HEK293T (cell line): ENCODE measurements around the gene CNOT2.
"Not testable (repeated sequence)": the region's sequence is repeated elsewhere in the genome, so short reads cannot be mapped to it uniquely, and the experiment has no call there.

Source experiments
- CTCF ChIA-PET: fragments of 350-600 bp; formaldehyde crosslinking; extraction: SDS; loops from one replicate; lab custom pipeline; 2021; ENCODE audit warnings: antibody characterized with exemption, inconsistent platforms; lab: Yijun Ruan, JAX
- POLR2A ChIA-PET: fragments of 350-600 bp; formaldehyde crosslinking; extraction: SDS; loops from one replicate; lab custom pipeline; 2020; ENCODE audit warnings: antibody characterized with exemption, inconsistent platforms; lab: Yijun Ruan, JAX
- DNase-seq: peaks from one replicate; pipeline ENCODE4 v3.0.0; 2012; ENCODE audit warnings: mixed read lengths; ENCODE audit errors: extremely low spot score
- ARNT ChIP-seq: fragments of 450-650 bp; IDR thresholded peaks from 2 replicates; pipeline ENCODE4 v1.6.1; 2017; ENCODE audit warnings: mild to moderate bottlenecking
- BHLHE40 ChIP-seq: fragments of 450-650 bp; IDR thresholded peaks from 2 replicates; pipeline ENCODE4 v1.6.1; 2016; ENCODE audit warnings: mild to moderate bottlenecking, moderate library complexity, borderline replicate concordance
- CTBP1 ChIP-seq: fragments of 450-650 bp; IDR thresholded peaks from 2 replicates; pipeline ENCODE4 v1.6.1; 2016; ENCODE audit warnings: borderline replicate concordance
- ELF4 ChIP-seq: fragments of 450-650 bp; IDR thresholded peaks from 2 replicates; pipeline ENCODE4 v1.6.1; 2017; ENCODE audit warnings: antibody characterized with exemption
- FOXA1 ChIP-seq: fragments of 450-650 bp; IDR thresholded peaks from 2 replicates; pipeline ENCODE4 v1.6.1; 2016; ENCODE audit warnings: mild to moderate bottlenecking
- FOXK2 ChIP-seq: fragments of 450-650 bp; IDR thresholded peaks from 2 replicates; pipeline ENCODE4 v1.6.1; 2016; ENCODE audit warnings: mild to moderate bottlenecking
- FOXM1 ChIP-seq: fragments of 450-650 bp; IDR thresholded peaks from 2 replicates; pipeline ENCODE4 v1.6.1; 2017; ENCODE audit warnings: mild to moderate bottlenecking, borderline replicate concordance
- HDGF ChIP-seq: fragments of 450-650 bp; IDR thresholded peaks from 2 replicates; pipeline ENCODE4 v1.6.1; 2017; ENCODE audit warnings: antibody characterized with exemption, borderline replicate concordance
- L3MBTL2 ChIP-seq: fragments of 450-650 bp; conservative IDR thresholded peaks from 2 replicates; pipeline ENCODE4 v1.6.1; 2016; ENCODE audit warnings: mild to moderate bottlenecking
- LEF1 ChIP-seq: fragments of 450-650 bp; IDR thresholded peaks from 2 replicates; pipeline ENCODE4 v1.6.1; 2017; ENCODE audit warnings: mild to moderate bottlenecking, borderline replicate concordance
- NFRKB ChIP-seq: fragments of 450-650 bp; IDR thresholded peaks from 2 replicates; pipeline ENCODE4 v1.6.1; 2016; ENCODE audit warnings: mild to moderate bottlenecking, moderate library complexity
- SP1 ChIP-seq: fragments of 450-650 bp; IDR thresholded peaks from 2 replicates; pipeline ENCODE4 v1.6.1; 2017
- SUZ12 ChIP-seq: fragments of 450-650 bp; IDR thresholded peaks from 2 replicates; pipeline ENCODE4 v1.6.1; 2016; ENCODE audit warnings: mild to moderate bottlenecking
- TARDBP ChIP-seq: fragments of 450-650 bp; IDR thresholded peaks from 2 replicates; pipeline ENCODE4 v1.6.1; 2016
- ZNF384 ChIP-seq: fragments of 450-650 bp; IDR thresholded peaks from 2 replicates; pipeline ENCODE4 v1.6.1; 2016
- TF ChIP-seq, protein P1 (sequence below): fragments of 450-650 bp; IDR thresholded peaks from 2 replicates; pipeline ENCODE4 v1.6.1; 2016

CNOT2 gene

DNA sequence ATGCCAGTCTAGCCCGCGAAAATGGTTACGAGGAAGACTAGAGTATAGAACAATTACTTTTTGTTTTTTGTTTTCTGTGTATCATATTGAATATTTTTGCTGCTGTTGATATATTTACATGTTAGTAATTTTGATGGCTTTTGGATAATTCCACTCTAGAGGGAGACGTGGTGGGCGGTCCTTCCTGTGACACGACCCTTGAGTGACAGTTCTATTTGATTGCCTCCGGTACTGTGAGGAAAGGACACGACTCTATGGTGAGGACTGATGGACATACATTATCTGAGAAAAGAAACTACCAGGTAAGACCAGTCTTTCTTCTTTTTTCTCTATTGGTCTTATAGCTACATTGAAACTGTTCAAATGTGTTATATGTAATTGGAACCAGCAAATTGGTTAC is 34.7 kb downstream of the CNOT2 start:
- TF ChIP-seq TARDBP = no peak
- TF ChIP-seq, protein P1, sequence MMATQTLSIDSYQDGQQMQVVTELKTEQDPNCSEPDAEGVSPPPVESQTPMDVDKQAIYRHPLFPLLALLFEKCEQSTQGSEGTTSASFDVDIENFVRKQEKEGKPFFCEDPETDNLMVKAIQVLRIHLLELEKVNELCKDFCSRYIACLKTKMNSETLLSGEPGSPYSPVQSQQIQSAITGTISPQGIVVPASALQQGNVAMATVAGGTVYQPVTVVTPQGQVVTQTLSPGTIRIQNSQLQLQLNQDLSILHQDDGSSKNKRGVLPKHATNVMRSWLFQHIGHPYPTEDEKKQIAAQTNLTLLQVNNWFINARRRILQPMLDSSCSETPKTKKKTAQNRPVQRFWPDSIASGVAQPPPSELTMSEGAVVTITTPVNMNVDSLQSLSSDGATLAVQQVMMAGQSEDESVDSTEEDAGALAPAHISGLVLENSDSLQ = peak; percentile 53
- no peak for TF ChIP-seq SP1
- ChIA-PET CTCF (no interaction called here), POLR2A (no interaction called here)
- no peak for DNase-seq

DNA sequence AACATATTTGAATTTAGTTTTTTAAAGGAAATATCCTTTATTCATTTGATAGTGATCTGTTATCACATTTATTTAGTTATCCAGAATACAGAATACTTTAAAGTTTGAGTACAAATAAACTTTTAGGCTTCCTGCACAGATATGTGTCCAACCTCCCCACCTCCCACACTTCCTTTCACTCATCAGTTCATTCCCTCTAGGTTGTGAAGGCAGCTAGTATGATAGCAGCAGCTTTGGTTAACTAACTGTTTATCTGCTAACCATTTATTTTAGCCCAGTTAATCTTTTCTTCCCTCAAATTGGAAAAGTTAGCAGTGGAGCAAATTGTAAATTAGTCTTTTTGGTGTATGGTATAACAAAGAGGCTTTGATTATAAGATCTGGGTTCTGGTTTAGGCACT is 35.7 kb downstream of the CNOT2 start:
- no peak for DNase-seq
- ChIA-PET POLR2A (no interaction called here), CTCF (interaction anchor here (0.7 kb wide), 1 partner anchor 8 kb away, joined by 3 read pairs; no protein-coding TSS in a partner anchor)
- no peak for TF ChIP-seq ZNF384
- TF ChIP-seq ARNT = no peak
- no peak for TF ChIP-seq SUZ12
- no peak for TF ChIP-seq FOXA1
- no peak for TF ChIP-seq HDGF
- TF ChIP-seq BHLHE40 = no peak
- no peak for TF ChIP-seq SP1
- TF ChIP-seq CTBP1 = no peak
- TF ChIP-seq TARDBP = no peak
- TF ChIP-seq, protein P1 = no peak
- no peak for TF ChIP-seq FOXM1
- TF ChIP-seq ELF4 = no peak
- no peak for TF ChIP-seq LEF1
- TF ChIP-seq NFRKB = no peak
- no peak for TF ChIP-seq L3MBTL2
- no peak for TF ChIP-seq FOXK2

DNA sequence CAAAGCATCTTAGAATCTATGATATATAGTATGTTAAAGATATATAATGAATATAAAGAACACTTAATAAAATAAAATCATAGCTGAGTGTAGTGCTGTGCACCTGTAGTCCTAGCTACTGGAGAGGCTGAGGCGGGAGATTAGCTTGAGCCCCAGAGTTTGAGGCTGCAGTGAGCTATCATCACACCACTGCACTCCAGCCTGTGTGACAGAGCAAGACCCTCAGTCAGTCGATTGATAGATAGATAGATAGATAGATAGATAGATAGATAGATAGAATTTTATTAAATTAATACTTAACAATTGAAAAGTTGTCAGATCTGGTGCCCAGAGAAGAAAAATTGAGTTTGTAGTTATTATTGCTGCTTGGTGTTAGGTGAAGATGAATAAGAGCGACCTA is 40.0 kb downstream of the CNOT2 start:
- ChIA-PET CTCF (no interaction called here), POLR2A (no interaction called here)
- TF ChIP-seq CTBP1 (no peak), BHLHE40 (no peak), TARDBP (no peak), NFRKB (no peak), FOXK2 (no peak), FOXA1 (no peak), SP1 (no peak), ZNF384 (no peak)
- DNase-seq = no peak

DNA sequence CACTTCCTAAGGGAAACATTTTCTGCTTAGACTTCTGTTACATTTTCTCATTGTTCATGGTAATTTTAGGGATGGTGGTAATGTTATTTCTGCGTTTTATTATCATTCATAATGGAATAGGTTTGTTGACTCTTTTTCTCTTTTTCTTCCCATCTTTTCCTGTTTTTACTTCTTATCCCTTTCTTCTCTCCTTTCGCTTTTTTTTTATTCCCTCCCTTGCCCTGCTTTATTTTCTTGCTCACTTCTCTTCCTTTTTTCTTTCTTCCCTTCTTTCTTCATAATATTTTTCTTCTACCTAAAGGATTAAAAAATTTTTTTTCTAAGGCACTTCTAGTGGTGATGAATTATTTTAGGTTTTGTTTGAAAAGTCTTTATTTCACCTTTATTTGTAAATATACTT is 45.6 kb downstream of the CNOT2 start:
- ChIA-PET POLR2A (no interaction called here), CTCF (no interaction called here)
- TF ChIP-seq, protein P1 = no peak
- TF ChIP-seq HDGF = no peak
- DNase-seq = no peak

DNA sequence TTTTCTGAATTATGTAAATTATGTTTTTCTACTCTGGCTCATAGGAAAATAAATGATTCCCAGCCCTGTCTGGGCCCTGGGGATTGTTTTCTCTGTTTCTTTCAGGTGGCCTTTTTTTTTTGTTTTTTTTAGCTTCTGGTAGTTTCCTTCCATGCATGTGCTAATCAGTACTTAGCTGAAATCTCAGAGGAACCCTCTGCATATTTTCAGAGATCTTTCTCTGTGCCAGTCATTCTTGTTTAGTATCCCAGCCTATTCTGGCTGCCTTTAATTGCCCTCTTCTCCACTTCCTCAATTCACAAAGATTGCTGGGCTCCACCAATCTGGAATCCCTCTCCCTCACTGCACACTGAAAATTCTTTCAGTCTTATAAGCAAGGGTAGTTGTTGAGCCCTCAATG is 46.9 kb downstream of the CNOT2 start:
- TF ChIP-seq HDGF (no peak), SUZ12 (no peak), FOXA1 (no peak), ELF4 (no peak)
- DNase-seq = no peak
- POLR2A ChIA-PET = no interaction called here
- CTCF ChIA-PET = no interaction called here

DNA sequence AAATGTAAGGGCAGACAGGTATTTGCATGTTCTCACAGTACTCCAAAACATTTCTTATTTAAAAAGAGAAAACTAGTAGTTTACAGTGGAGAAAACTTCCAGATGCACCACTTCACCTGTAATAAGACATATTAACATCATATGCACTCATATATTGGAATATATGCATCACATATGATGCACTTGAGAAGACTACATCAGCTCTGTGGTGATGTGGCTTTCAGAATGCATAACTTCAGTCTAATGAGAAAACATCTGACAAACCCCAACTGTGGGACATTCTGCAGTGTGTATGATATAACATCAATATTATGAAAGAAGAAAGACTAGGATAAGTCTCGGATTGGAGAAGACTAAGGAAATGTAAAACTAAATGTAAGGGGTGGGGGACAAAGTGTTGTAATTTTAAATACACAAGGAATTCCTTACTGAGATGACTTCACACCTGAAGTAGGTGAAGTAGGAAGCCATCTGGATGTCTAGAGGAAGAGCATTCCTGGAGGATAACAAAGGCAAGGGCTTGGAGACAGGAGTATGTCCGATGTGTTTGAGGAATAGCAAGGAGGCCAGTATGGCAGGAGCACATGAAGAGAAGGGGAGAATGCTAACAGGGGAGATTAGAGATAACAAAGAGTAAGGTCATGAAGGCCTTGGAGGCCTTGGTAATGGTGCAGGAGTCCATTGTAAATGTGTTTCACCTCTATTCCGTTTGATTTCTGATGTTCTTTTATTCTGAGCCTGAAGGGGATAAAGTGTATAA is 49.0 kb downstream of the CNOT2 start:
- CTCF ChIA-PET = no interaction called here
- DNase-seq = no peak
- POLR2A ChIA-PET = no interaction called here
- no peak for TF ChIP-seq LEF1
- no peak for TF ChIP-seq SP1
- TF ChIP-seq ARNT = no peak
- TF ChIP-seq, protein P1 = no peak
- no peak for TF ChIP-seq HDGF
- TF ChIP-seq ELF4 = no peak
- TF ChIP-seq TARDBP = no peak
- no peak for TF ChIP-seq NFRKB

DNA sequence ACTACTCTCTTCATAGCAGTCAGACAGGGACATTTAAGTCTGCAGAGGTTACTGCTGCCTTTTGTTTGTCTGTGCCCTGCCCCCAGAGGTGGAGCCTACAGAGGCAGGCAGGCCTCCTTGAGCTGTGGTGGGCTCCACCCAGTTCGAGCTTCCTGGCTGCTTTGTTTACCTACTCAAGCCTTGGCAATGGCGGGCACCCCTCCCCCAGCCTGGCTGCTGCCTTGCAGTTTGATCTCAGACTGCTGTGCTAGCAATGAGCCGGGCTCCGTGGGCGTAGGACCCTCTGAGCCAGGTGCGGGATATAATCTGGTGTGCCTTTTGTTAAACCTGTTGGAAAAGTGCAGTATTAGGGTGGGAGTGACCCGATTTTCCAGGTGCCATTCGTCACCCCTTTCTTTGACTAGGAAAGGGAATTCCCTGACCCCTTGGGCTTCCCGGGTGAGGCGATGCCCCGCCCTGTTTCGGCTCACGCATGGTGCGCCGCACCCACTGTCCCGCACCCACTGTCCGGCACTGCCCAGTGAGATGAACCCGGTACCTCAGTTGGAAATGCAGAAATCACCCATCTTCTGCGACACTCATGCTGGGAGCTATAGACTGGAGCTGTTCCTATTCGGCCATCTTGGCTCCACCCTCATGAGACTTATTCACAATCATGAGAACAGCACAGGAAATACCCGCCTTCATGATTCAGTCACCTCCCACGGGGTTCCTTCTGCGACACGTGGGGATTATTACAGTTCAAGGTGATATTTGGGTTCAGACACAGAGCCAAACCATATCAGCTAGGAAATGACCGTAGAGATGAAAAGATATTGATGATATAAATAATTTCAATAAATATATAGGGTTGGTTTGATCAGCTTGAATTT is 61.7 kb downstream of the CNOT2 start:
- CTCF ChIA-PET, POLR2A ChIA-PET, DNase-seq: not testable (repeated sequence)
